NCI-H1048 (cell line): ENCODE results near the gene SPIB.
"Not testable (repeated sequence)": the region's sequence is repeated elsewhere in the genome, so short reads cannot be mapped to it uniquely, and the experiment has no call there.

ENCODE experiments used
- DNase-seq: peaks from one replicate; lab custom pipeline; 2025; lab: John Stamatoyannopoulos, UW

Gene SPIB

GRCh38 chr19:50418176-50419021 is at the start of gene SPIB:
Gene SPIB (plus strand): TSS chr19:50418938. CDS start chr19:50418963, 25 bp downstream.
- no peak for DNase-seq

- DNase-seq: no peak
Measured at GRCh38 chr19:50371914-50372475, 46.7 kb upstream of the SPIB start.

GRCh38 chr19:50376166-50377050 is 42.3 kb upstream of the SPIB start, which contains the start of gene NR1H2:
Gene NR1H2 (plus strand): TSS chr19:50376457. CDS start chr19:50377606, 1,149 bp downstream.
- DNase-seq: peak; percentile 95

- peak; percentile 43 for DNase-seq
Measured at GRCh38 chr19:50377051-50377461, 41.7 kb upstream of the SPIB start.

GRCh38 chr19:50377517-50377916 is 41.2 kb upstream of the SPIB start:
- DNase-seq: no peak

GRCh38 chr19:50378169-50378862 is 40.4 kb upstream of the SPIB start:
- DNase-seq: no peak

- no peak for DNase-seq
Measured at GRCh38 chr19:50378863-50379236, 39.9 kb upstream of the SPIB start.

GRCh38 chr19:50379602-50380001 is 39.1 kb upstream of the SPIB start:
- no peak for DNase-seq

GRCh38 chr19:50380137-50380536 is 38.6 kb upstream of the SPIB start:
- no peak for DNase-seq

GRCh38 chr19:50380751-50381151 is 38.0 kb upstream of the SPIB start:
- no peak for DNase-seq

GRCh38 chr19:50381881-50382729 is 36.6 kb upstream of the SPIB start:
- DNase-seq: no peak

GRCh38 chr19:50383001-50383851 is 35.5 kb upstream of the SPIB start:
- DNase-seq: no peak

- DNase-seq: peak; percentile 97
Measured at GRCh38 chr19:50383852-50384684, 34.7 kb upstream of the SPIB start, which contains the start of gene POLD1. Gene POLD1 (plus strand): TSS chr19:50384347. CDS start chr19:50398852, 14,505 bp downstream.

- DNase-seq: no peak
Measured at GRCh38 chr19:50384685-50385535, 33.8 kb upstream of the SPIB start.

- DNase-seq: no peak
Measured at GRCh38 chr19:50387176-50387867, 31.4 kb upstream of the SPIB start.

GRCh38 chr19:50387868-50388245 is 30.9 kb upstream of the SPIB start:
- DNase-seq: no peak

GRCh38 chr19:50390295-50390694 is 28.4 kb upstream of the SPIB start:
- not testable (repeated sequence) for DNase-seq
